Rectal smooth muscle tissue (tissue), 1 donor: ENCODE measurements around the gene DHX38.

Experiments
- H3K27ac ChIP-seq: one replicate; pipeline ENCODE4 v1.7.0; 2013; ENCODE audit warnings: low read depth, low read length, inconsistent platforms
- H3K27me3 ChIP-seq: one replicate; pipeline ENCODE4 v1.7.0; 2013; ENCODE audit warnings: low read length; ENCODE audit not compliant: control insufficient read depth, insufficient read depth
- H3K36me3 ChIP-seq: one replicate; pipeline ENCODE4 v1.7.0; 2013; ENCODE audit warnings: low read length; ENCODE audit not compliant: control insufficient read depth, insufficient read depth
- H3K4me1 ChIP-seq: one replicate; pipeline ENCODE4 v1.7.0; 2013; ENCODE audit warnings: low read length; ENCODE audit not compliant: control insufficient read depth, insufficient read depth
- H3K4me3 ChIP-seq: one replicate; pipeline ENCODE4 v1.7.0; 2013; ENCODE audit warnings: low read length
- H3K9ac ChIP-seq: one replicate; pipeline ENCODE4 v1.7.0; 2013; ENCODE audit warnings: low read length

DHX38 gene

DNA sequence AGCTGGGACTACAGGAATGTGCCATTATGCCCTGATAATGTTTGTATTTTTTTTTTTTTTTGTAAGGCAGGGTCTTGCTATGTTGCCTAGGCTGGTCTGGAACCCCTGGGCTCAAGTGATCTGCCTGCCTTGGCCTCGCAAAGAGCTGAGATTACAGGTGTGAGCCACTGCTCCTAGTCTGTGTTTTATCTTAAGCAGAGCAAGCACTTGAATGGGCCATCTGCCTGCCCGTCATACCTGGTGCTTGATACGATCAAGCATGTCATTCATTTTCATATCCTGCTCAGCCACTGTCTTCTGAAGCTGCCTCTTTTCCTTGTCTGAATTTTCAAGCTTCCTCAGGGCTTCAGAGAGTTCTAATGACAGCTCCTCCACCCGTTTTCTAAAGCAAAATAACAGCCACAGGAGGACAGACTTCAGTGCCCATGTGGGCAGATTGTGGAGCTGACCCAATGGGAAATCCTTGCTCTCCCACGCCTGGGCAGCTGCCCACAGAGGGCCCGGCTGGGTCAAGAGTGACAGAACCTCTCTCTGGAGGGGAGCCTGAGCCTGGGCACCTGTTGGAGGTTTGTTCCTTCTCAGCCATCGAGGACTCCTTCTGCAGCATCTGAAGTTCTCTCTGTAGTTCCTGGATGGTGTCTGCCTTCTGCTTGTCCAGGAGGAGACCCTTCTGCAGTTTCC, 36.5 kb downstream of the DHX38 start:
- Histone ChIP-seq H3K4me3 (no peak overlapping the region), H3K27me3 (no peaks in the 10 kb centered on the region), H3K36me3 (no peaks in the 10 kb centered on the region), H3K9ac (no peak overlapping the region), H3K27ac (no peak overlapping the region), H3K4me1 (no peaks in the 10 kb centered on the region)

DNA sequence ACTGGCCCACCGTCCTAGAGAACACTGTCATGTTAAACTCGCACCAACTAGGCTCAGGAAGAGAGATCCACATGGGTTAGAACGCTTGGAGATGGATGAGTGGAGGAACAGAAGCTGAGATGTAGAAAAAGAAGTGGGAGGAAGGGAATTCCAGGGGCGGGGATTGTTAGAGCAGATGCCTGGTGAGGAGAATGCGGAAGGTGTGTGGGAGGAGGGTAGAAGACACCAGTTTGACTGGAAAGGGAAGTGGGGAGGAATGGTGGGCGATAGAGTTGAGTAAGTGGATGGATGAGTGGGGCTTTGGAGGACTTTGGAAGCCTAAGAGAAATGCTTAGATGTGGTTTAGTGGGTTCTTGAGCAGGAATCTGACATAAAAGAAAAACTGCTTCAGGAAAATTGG, 37.4 kb downstream of the DHX38 start:
- no peaks in the 10 kb centered on the region for H3K27me3 ChIP-seq
- H3K27ac ChIP-seq: no peak overlapping the region
- no peak overlapping the region for H3K9ac ChIP-seq
- H3K4me1 ChIP-seq: no peaks in the 10 kb centered on the region
- H3K36me3 ChIP-seq: no peaks in the 10 kb centered on the region
- H3K4me3 ChIP-seq: no peak overlapping the region

DNA sequence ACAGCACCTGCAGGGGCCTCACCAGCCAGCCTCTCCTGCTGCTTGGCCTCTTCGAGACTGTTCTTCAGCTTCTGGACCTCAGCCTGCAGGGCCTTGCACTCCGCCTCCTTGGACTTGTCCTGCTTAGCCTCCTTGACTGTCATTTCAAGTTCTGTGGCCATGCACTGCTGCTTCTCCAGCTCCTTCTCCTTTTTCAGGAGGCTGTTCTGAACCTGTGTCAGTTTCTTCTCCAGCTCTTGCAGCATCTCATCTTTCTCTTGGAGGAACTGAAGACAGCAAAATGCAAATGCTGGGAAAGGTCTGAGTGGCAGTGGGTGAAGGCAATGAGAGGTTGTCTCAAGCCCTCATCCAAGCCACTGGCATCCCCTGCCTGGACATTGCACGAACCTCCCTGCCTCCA, 39.1 kb downstream of the DHX38 start:
- no peak overlapping the region for H3K9ac ChIP-seq
- H3K4me1 ChIP-seq: no peaks in the 10 kb centered on the region
- H3K27me3 ChIP-seq: no peaks in the 10 kb centered on the region
- no peaks in the 10 kb centered on the region for H3K36me3 ChIP-seq
- no peak overlapping the region for H3K27ac ChIP-seq
- no peak overlapping the region for H3K4me3 ChIP-seq

DNA sequence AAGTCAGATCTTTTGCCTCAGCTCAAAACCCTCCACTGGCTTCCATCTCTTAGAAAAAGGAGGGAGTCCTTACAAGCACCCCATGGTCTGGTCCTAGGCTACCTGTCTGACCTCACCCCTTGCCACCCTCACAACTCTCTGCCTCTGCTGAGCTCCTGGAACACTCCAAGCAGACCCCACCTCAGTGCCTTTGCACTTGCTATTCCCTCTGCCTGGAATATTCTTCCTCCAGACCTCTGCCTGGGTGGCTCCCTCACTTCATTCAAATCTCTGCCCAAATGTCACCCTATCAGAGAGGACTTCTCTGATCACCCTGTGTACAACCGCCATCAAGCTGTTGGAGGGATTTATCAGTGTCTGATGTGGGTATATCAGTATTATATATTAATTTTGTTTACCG, 40.9 kb downstream of the DHX38 start:
- Histone ChIP-seq H3K9ac (no peak overlapping the region), H3K36me3 (no peaks in the 10 kb centered on the region), H3K4me3 (no peak overlapping the region), H3K27ac (no peak overlapping the region), H3K27me3 (no peaks in the 10 kb centered on the region), H3K4me1 (no peaks in the 10 kb centered on the region)

DNA sequence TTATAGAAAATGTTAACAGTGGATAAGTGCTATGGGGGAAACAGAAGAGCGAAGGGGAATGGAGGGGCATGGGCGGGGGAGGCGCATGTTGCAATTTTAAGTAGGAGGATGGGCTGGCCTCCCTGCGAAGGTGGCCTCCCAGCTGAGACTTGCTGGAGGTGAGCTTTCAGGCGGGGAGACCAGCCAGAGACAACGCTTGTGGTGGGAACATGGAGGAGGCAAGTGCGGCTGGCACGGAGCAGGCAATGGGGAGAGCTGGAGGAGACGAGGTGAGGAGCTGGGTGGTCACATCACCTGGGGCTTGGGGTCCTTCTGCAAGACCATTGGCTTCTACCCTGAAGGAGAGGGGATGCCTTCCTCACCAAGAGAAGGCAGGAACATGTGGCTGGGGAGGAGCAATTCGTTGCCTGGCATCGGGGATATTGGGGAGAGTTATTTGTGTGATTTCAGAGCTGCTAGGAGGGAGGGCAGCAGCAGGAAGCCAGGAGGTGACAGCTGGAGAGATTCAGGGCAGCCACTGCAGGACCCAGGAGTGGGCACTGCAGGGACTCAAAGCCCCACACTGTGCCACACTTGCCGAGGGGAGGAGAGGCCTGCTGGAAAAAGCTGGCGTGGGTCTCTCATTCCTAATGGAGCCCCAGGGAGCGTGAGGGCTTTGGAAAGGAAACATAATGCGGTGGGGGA, 43.9 kb downstream of the DHX38 start:
- H3K27me3 ChIP-seq: no peaks in the 10 kb centered on the region
- no peak overlapping the region for H3K27ac ChIP-seq
- H3K36me3 ChIP-seq: no peaks in the 10 kb centered on the region
- H3K4me3 ChIP-seq: no peak overlapping the region
- H3K9ac ChIP-seq: no peak overlapping the region
- H3K4me1 ChIP-seq: no peaks in the 10 kb centered on the region

DNA sequence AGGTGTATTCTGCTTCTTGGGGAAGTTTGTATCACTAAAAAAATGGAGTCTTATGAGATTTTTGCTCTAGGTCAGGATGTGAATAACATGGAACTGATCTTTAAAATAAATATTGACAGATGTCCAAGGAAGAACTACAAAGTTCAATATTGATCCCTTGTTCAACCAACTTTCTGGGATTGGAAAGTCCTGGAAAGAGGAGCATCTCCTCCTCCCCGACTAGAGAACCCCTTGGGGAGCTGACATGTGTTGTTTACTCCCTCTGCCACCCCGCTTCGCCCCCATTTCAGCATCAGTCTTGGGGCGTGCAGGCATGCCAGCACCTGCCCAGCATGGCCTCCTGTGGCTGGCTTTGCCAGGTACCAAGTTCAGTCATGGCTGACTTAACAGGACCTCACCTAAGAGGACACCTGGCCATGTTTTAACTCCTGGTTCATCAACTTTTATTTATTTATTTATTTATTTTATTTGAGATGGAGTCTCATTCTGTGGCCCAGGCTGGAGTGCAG, 44.5 kb downstream of the DHX38 start:
- no peak overlapping the region for H3K4me3 ChIP-seq
- no peak overlapping the region for H3K27ac ChIP-seq
- no peaks in the 10 kb centered on the region for H3K36me3 ChIP-seq
- H3K9ac ChIP-seq: no peak overlapping the region
- H3K4me1 ChIP-seq: no peaks in the 10 kb centered on the region
- no peaks in the 10 kb centered on the region for H3K27me3 ChIP-seq

DNA sequence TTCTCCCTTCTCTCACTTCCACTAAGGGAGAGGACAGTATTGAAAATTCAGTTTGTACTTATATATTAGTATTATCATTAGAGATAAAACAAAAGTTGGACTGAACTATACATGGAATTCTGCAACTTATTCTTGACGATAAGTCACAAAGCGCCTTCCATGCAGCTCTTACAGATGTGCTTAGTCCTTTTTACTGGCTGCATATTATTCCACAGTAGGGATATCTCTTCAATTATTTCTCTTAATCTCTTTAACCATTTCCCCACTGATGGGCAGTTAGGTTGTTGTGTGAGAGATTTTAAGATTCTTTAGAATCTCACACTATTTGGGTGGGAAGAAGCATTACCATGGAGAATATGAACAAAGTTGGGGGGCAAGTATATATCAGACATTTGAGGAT, 46.3 kb downstream of the DHX38 start:
- Histone ChIP-seq H3K27ac (no peak overlapping the region), H3K27me3 (no peaks in the 10 kb centered on the region), H3K9ac (no peak overlapping the region)

DNA sequence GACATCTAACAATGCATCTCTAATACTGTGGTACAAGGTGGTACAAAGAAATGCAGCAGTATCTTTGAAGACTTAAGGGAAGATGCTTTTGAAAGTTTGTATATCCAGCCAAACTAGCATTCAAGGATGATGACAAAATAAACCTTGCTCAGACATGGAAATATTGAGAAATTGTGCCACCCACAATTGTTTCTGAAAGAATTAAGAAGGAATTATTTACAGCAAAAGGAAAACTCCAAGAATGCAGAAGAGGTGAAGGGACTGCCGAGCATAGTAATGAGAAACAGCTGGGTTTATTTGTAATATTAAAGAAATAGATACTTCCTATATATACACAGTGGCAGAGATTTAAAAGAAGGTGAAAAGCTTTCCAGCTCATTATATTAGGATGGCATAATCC, 48.8 kb downstream of the DHX38 start:
- H3K4me3 ChIP-seq: no peak overlapping the region
- H3K36me3 ChIP-seq: no peaks in the 10 kb centered on the region
- no peak overlapping the region for H3K27ac ChIP-seq
- no peaks in the 10 kb centered on the region for H3K27me3 ChIP-seq
- no peaks in the 10 kb centered on the region for H3K4me1 ChIP-seq
- H3K9ac ChIP-seq: no peak overlapping the region

More for the DNA sequence above, 46.3 kb downstream of the DHX38 start:
- no peaks in the 10 kb centered on the region for H3K36me3 ChIP-seq
- no peaks in the 10 kb centered on the region for H3K4me1 ChIP-seq
- no peak overlapping the region for H3K4me3 ChIP-seq

DNA sequence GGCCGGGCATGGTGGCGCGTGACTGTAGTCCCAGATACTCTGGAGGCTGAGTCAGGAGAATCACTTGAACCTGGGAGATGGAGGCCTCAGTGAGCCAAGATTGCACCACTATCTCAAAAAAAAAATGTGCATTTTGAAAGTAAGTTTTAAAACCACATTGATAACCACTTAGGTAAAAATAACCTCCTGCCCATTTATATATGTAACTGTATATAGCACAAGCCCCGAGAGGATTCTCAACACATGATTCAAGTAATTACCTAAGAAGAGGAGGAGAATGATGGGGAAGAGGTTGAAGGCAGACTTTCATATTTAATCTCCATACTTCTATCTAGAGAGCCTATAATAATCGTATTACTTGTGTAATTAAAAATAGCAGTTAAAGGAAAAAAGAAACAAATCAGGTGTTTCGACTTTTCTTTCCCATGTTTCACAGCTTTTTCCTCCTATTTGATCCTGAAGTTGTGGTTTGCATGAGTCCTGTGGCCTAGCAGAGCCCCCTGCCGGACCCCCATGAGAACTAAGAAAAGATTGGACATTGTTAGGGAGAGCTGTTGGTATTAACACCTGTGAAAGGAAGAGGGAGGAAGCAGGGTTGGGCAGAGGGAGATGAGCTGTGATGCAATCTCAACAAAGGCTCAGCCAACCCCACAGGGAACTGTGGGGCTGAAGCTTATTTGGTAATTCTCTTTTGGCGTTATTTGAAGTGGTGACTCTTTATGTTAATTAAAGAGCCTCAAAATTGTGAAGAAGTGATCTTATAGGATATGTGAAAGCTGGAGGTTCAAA, 56.2 kb downstream of the DHX38 start:
- no peak overlapping the region for H3K4me3 ChIP-seq

DNA sequence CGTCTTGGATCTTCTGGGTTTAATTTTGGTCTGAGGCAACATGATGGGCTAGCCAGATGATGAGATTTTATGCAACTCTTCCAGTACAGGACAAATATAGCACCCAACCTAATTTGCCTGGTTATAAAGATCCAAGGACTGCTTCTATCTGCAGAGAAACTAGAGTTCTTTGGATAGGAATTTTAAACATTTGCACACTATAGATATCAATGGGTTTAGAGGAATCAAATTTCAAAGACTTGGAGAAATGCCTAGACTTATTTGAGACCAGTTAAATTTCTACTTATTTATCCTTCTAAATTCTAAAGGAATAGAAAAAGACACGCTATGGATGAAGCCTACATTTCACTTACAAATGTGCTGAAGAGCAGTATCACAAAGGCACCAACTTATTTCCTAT, 65.7 kb downstream of the DHX38 start:
- H3K4me1 ChIP-seq: no peaks in the 10 kb centered on the region
- no peak overlapping the region for H3K9ac ChIP-seq
- no peak overlapping the region for H3K27ac ChIP-seq
- H3K27me3 ChIP-seq: no peaks in the 10 kb centered on the region
- H3K36me3 ChIP-seq: no peaks in the 10 kb centered on the region
- no peak overlapping the region for H3K4me3 ChIP-seq

More for the DNA sequence above, 56.2 kb downstream of the DHX38 start:
- Histone ChIP-seq H3K27ac (no peak overlapping the region), H3K36me3 (no peaks in the 10 kb centered on the region), H3K4me1 (no peaks in the 10 kb centered on the region), H3K9ac (no peak overlapping the region), H3K27me3 (no peaks in the 10 kb centered on the region)

DNA sequence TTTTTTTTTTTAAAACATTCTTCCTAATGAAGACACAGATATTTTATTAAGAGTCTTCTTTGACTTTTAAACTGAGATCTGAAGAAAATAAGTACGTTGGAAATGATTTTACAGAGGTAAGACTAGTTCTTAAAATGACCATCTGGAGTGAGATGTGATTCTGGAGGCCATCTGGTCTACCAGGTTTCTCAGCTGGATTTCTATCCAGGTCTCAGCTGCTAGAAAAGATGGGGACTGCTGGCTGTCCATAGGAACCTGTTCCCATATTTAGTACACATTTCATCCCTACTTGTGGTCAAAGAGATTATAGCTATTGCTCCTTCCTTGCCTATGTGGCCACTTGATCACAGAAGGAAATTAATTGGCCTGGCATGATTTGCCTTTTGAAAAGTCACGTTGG, 66.2 kb downstream of the DHX38 start:
- H3K9ac ChIP-seq: no peak overlapping the region
- H3K27ac ChIP-seq: no peak overlapping the region
- H3K4me1 ChIP-seq: no peaks in the 10 kb centered on the region
- no peaks in the 10 kb centered on the region for H3K27me3 ChIP-seq
- no peak overlapping the region for H3K4me3 ChIP-seq
- no peaks in the 10 kb centered on the region for H3K36me3 ChIP-seq

DNA sequence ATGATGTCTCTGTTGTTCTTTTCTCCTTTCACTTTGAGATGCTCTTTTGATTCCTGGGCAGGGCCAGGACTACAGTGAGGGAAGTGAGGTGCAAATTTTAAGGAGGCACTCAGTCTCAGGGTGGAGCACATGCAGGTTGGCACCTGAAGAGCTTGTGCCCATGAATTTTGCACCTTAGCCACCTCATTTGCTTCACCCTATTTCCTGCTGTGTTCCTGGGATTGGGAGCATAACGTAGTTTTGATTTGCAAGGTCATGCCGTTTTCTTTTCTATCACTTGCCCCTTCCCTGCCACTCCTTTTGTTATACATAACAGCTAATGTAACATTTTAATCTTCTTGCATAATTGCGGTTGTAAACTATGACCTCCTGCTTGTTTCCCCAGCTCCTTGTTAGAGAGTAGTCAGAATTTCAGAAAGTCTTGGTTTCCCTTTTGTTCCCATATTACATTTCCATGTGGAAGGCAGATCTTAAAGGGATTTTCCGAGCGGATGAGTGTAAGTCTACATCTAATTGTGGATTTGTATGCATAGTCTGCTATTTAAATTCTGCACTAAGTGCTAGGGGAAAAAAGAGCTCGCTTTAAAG, 68.6 kb downstream of the DHX38 start:
- Histone ChIP-seq H3K36me3 (no peaks in the 10 kb centered on the region), H3K27ac (no peak overlapping the region), H3K9ac (no peak overlapping the region), H3K4me1 (no peaks in the 10 kb centered on the region), H3K4me3 (no peak overlapping the region), H3K27me3 (no peaks in the 10 kb centered on the region)
